BJ (cell line): ENCODE measurements around the gene PRR12. TPM values are rescaled to one million over a fixed set of nuclear protein-coding genes. Genes with fewer than 3 reads are reported as not detected.

Experiments used
- CTCF ChIA-PET: fragments of 350-600 bp; formaldehyde crosslinking; extraction: SDS; loops from one replicate; lab custom pipeline; 2021; ENCODE audit warnings: antibody characterized with exemption, inconsistent platforms; lab: Yijun Ruan, JAX
- POLR2A ChIA-PET: fragments of 300-600 bp; sonication (Branson Sonifier 250); formaldehyde crosslinking; extraction: SDS; loops from one replicate; lab custom pipeline; 2021; ENCODE audit warnings: antibody characterized with exemption; lab: Charles Lee
- DNase-seq: peaks from one replicate; pipeline ENCODE4 v3.0.0-alpha.2; 2011; ENCODE audit warnings: low read depth
- H3K27me3 ChIP-seq: 2 replicates; pipeline ENCODE4 v1.6.0; 2011; ENCODE audit warnings: low read length; ENCODE audit not compliant: control insufficient read depth, insufficient read depth
- H3K36me3 ChIP-seq: 2 replicates; pipeline ENCODE4 v1.5.1; 2011; ENCODE audit warnings: low read length; ENCODE audit not compliant: control insufficient read depth, insufficient read depth
- H3K4me3 ChIP-seq: 2 replicates; pipeline ENCODE4 v1.5.1; 2011; ENCODE audit warnings: low read depth, mild to moderate bottlenecking, control low read depth, low read length
- CTCF ChIP-seq: IDR thresholded peaks from 2 replicates; pipeline ENCODE4 v1.5.1; 2011; ENCODE audit warnings: low read depth, mild to moderate bottlenecking, control low read depth, inconsistent platforms, low read length, moderate library complexity; ENCODE audit not compliant: insufficient read depth
- polyA minus RNA-seq: library from RNA; depleted of rRNA, polyadenylated mRNA; stranded (reverse); fragments of >200 nt; gene quantifications from 2 replicates; pipeline ENCODE4 v1.2.3, GENCODE V29; 2011; rRNA and poly(A)+ RNA removed
- polyA plus RNA-seq: library from polyadenylated mRNA; depleted of rRNA; stranded (reverse); fragments of >200 nt; gene quantifications from 2 replicates; pipeline ENCODE4 v1.2.3, GENCODE V29; 2011; rRNA removed

The PRR12 gene
- polyA plus RNA-seq (0.42 and 0.43 TPM in 2 replicates), polyA minus RNA-seq (0.57 and 2.2 TPM in 2 replicates)

DNA sequence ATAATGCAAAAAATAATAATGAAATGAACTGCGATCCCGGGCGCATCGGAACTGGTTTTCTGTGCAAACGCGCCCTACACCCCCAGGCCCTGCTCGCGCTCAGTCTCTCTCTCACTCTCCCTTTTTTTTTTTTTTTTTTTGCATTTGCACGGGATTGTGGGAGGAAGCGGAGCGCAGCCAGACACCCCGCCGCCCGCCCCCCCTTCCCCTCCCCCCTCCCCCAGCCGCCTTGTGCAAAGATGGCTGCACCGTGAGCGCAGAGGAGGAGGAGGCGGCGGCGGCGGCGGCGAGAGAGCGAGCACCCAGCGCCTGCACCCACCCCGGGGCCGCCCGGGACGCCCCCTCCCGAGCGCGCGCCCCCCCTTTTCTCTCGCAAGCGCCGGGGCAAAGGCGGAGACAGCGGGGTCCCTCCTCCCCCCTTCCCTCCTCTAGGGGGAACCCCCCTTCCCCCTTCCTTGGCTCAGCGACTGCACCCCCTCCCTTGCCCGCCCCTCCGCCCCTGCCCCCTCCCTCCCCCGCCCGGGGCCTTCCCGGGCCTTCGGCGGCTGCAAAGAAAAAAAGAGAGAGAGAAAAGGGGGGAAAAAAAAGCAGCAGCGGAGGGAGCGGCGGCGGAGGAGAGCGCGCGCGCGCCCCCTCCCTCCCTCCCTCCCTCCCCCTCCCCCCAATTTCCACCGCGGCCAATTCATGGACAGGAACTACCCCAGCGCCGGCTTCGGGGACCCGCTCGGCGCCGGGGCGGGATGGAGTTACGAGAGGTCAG lies at the start of gene PRR12:
Gene PRR12 (plus strand): TSS at position 212 of the 760 bp plus-strand sequence. CDS start 473 bp downstream, at position 685.
- no peak for TF ChIP-seq CTCF
- ChIA-PET POLR2A (no interaction called here), CTCF (interaction anchor here (1.0 kb wide), 1 partner anchor 21 kb away, joined by 5 read pairs; no protein-coding TSS in a partner anchor)
- DNase-seq: no peak
- Histone ChIP-seq H3K4me3 (peak within 1 kb of the TSS; percentile 53), H3K36me3 (peaks cover 7% of the 10 kb centered on the region), H3K27me3 (no peaks in the 10 kb centered on the region)

- DNase-seq: no peak
- H3K36me3 ChIP-seq: peaks cover 23% of the 10 kb centered on the region
- TF ChIP-seq CTCF: no peak
- no peaks in the 10 kb centered on the region for H3K27me3 ChIP-seq
- no peak overlapping the region for H3K4me3 ChIP-seq
- POLR2A ChIA-PET: no interaction called here
- CTCF ChIA-PET: interaction anchor here (1.3 kb wide), 1 partner anchor 28 kb away, joined by 4 read pairs; no protein-coding TSS in a partner anchor
Observed at GRCh38 chr19:49541914-49542313, 49.1 kb upstream of the PRR12 start.

DNA sequence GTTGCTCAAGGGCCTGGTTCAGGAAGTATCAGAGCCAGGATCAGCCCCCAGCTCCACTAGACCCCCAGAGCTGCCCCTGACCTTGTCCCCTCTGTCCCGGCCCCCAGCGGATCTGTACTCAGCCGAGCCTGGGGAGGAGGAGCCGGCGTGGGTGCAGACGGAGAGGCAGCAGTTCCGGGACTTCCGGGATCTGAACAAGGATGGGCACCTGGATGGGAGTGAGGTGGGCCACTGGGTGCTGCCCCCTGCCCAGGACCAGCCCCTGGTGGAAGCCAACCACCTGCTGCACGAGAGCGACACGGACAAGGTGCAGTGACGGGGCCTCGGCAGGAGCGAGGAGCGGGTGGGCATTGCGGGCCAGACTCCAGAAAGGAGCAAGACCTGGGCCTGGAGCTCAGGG lies 48.5 kb upstream of the PRR12 start:
- POLR2A ChIA-PET: no interaction called here
- CTCF ChIA-PET: no interaction called here
- H3K36me3 ChIP-seq: peaks cover 23% of the 10 kb centered on the region
- no peak overlapping the region for H3K4me3 ChIP-seq
- no peak for TF ChIP-seq CTCF
- H3K27me3 ChIP-seq: no peaks in the 10 kb centered on the region
- no peak for DNase-seq

DNA sequence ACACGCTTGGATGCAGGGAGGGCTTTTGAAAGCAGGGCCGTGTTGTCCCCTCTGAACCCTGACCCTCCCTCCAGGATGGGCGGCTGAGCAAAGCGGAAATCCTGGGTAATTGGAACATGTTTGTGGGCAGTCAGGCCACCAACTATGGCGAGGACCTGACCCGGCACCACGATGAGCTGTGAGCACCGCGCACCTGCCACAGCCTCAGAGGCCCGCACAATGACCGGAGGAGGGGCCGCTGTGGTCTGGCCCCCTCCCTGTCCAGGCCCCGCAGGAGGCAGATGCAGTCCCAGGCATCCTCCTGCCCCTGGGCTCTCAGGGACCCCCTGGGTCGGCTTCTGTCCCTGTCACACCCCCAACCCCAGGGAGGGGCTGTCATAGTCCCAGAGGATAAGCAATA lies 48.0 kb upstream of the PRR12 start:
- DNase-seq: no peak
- ChIA-PET POLR2A (interaction anchor here (0.6 kb wide), 1 partner anchor 584 kb away, joined by 3 read pairs; no protein-coding TSS in a partner anchor), CTCF (no interaction called here)
- no peaks in the 10 kb centered on the region for H3K27me3 ChIP-seq
- H3K4me3 ChIP-seq: no peak overlapping the region
- TF ChIP-seq CTCF: no peak
- peaks cover 23% of the 10 kb centered on the region for H3K36me3 ChIP-seq

GRCh38 chr19:49544154-49544553 lies 46.8 kb upstream of the PRR12 start:
- no peaks in the 10 kb centered on the region for H3K27me3 ChIP-seq
- no peak overlapping the region for H3K4me3 ChIP-seq
- no peak for TF ChIP-seq CTCF
- DNase-seq: no peak
- H3K36me3 ChIP-seq: peaks cover 17% of the 10 kb centered on the region
- ChIA-PET CTCF (interaction anchor here (0.8 to 10.6 kb wide), 2 partner anchors 26 to 38 kb away, joined by 3 to 151 read pairs; no protein-coding TSS in a partner anchor), POLR2A (no interaction called here)
